Bronchial epithelial cell (primary cell): ENCODE data around the gene EEF2K. TPM values are rescaled to one million over a fixed set of nuclear protein-coding genes. Genes with fewer than 3 reads are reported as not detected.

Experiments
- DNase-seq: peaks from one replicate; pipeline ENCODE4 v3.0.0-alpha.2; 2010; ENCODE audit warnings: low read depth
- FAIRE-seq: peaks from 2 replicates; lab custom pipeline; 2011; peaks lifted over from hg19 to GRCh38; lab: Jason Lieb, UNC
- H3K27me3 ChIP-seq: 2 replicates; pipeline ENCODE4 v1.5.1; 2011; ENCODE audit warnings: low read length; ENCODE audit not compliant: control insufficient read depth, insufficient read depth
- H3K36me3 ChIP-seq: 2 replicates; pipeline ENCODE4 v1.5.1; 2011; ENCODE audit warnings: low read length; ENCODE audit not compliant: control insufficient read depth, insufficient read depth
- H3K4me3 ChIP-seq: 2 replicates; pipeline ENCODE4 v1.5.1; 2011; ENCODE audit warnings: mild to moderate bottlenecking, low read depth, low read length, control low read depth
- total RNA-seq: library from RNA; depleted of rRNA; stranded (reverse); fragments of >200 nt; gene quantifications from 2 replicates; pipeline ENCODE4 v1.2.1, GENCODE V29; 2014
- TF ChIP-seq, protein P1 (sequence below): IDR thresholded peaks from 2 replicates; pipeline ENCODE4 v1.5.1; 2011; ENCODE audit warnings: mild to moderate bottlenecking, moderate library complexity, low read length, control low read depth, inconsistent platforms; ENCODE audit not compliant: insufficient read depth, severe bottlenecking

The EEF2K gene
- total RNA-seq, 1 donor from 2014 or later = 6.3 TPM

DNA sequence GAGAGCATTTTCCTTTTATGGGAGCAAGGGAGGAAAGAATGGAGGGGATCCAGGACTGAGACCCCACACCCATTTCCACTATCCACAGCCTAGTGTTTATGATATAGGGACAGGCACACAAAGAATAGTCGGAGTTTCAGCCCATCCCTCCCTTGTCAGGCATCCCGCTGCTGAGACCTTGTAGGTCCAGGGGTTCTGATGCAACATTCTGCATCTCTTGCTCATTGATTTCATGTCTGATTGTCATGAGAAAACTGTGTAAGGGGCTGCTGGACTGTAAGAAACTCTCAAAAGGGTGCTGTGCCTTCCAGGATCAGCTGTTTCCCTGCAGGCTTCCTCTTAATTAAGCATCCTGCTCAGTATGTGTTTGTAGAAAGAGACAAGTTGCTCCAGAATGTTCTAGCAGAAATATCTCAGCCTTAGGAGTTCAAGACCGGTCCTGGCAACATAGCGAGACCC lies 85.8 kb downstream of the EEF2K start:
- FAIRE-seq = no peak

DNA sequence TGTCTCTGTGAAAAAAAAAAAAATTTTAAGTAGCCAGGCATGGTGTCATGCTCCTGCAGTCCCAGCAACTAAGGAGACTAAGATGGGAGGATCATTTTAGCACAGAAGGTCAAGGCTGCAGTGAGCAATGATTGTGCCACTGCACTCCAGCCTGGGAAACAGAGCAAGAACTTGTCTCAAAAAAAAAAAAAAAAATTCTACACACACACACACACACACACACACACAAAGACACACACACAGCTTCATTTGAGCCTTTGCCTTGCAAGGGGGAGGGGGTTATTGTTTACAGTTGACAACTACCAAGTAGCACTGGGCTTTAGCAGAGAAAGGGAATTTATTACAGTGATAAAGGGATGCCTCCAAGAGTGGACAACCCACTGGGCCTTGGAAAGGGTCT lies 86.2 kb downstream of the EEF2K start:
- TF ChIP-seq, protein P1, sequence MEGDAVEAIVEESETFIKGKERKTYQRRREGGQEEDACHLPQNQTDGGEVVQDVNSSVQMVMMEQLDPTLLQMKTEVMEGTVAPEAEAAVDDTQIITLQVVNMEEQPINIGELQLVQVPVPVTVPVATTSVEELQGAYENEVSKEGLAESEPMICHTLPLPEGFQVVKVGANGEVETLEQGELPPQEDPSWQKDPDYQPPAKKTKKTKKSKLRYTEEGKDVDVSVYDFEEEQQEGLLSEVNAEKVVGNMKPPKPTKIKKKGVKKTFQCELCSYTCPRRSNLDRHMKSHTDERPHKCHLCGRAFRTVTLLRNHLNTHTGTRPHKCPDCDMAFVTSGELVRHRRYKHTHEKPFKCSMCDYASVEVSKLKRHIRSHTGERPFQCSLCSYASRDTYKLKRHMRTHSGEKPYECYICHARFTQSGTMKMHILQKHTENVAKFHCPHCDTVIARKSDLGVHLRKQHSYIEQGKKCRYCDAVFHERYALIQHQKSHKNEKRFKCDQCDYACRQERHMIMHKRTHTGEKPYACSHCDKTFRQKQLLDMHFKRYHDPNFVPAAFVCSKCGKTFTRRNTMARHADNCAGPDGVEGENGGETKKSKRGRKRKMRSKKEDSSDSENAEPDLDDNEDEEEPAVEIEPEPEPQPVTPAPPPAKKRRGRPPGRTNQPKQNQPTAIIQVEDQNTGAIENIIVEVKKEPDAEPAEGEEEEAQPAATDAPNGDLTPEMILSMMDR = no peak
- Histone ChIP-seq H3K27me3 (no peaks in the 10 kb centered on the region), H3K36me3 (no peaks in the 10 kb centered on the region), H3K4me3 (no peak overlapping the region)
- no peak for DNase-seq
- no peak for FAIRE-seq

More for the DNA sequence above, 85.8 kb downstream of the EEF2K start:
- TF ChIP-seq, protein P1 = no peak
- H3K27me3 ChIP-seq = no peaks in the 10 kb centered on the region
- no peaks in the 10 kb centered on the region for H3K36me3 ChIP-seq
- no peak overlapping the region for H3K4me3 ChIP-seq
- no peak for DNase-seq

DNA sequence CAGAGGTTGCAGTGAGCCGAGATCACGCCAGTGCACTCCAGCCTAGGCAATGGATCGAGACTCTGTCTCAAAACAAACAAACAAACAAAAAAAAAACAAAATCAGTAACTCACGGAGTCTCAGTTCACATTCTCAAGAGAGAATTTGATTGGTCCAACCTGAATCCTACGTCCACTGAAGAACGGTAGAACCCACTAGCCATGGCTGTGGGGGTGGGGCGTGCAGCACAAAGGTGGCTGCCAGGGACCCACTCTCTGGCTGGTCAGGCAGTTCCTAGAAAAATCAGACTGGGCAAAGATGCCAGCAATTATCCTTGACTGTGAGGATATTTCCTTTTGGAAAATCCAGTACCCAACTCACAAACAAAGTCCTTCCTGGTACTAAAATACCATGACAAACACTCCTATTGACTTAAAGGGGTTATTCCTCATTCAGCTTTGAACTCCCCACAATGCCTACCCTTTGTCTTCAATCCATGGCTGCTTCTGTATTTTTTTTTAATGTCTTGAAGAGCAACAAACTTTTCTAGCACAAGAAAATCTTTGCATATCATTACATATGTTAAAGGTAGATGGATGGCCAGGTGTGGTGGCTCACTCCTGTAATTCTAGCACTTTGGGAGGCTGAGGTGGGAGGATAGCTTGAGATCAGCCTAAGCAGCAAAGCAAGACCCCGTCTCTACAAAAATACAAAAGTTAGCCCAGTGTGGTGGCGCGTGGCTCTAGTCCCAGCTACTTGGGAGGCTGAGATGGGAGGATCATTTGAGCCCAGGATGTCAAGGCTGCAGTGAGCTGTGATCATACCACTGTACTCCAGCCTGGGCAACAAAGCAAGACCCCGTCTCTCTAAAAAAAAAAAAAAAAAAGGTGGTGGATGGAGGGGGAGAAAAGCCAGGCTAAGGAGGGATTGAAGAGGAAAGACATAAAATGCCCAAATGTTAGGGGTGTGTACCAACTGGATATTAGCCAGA lies 87.3 kb downstream of the EEF2K start:
- H3K36me3 ChIP-seq = no peaks in the 10 kb centered on the region
- TF ChIP-seq, protein P1 = no peak
- no peak overlapping the region for H3K4me3 ChIP-seq
- no peaks in the 10 kb centered on the region for H3K27me3 ChIP-seq
- DNase-seq = no peak
- FAIRE-seq = no peak

DNA sequence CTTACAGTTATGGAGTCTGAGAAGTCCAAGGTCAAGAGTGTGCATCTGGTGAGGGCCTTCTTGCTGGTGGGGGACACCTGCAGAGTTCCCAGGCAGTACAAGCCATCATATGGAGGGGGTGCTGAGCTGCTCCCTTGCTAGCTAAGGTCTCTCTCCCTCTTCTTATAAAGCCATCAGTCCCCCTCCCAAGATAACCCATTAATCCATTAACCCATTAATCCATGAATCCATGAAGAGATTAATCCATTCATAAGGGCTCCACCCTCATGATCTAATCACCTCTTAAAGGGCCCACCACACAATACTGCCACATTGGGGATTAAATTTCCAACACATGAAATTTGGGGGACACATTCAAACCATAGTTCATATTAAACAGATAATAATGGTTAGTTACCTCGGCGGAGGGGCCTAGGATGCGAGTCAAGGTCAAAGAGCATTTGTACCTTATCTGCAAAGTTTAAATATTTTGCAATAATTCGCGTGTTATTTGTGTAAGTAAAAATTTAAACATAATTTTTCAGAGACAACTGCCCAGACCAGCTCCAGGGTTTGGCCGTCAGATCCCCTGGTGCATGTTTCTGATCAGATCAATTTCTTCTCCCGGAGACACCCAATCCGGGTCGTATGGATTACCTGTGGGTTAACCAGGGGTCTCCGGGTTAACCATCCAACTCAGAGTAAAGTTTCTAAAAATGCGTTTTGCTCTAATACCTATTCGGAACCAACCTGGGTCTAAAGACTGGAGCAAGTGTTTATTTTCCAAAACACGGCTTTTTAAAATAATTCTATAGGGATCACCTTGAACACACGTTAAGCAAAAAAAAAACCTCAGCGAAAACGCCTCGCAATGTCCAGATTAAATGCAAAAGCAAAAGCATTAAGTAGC lies 90.4 kb downstream of the EEF2K start:
- Histone ChIP-seq H3K4me3 (peak overlapping the region; percentile 59), H3K36me3 (no peaks in the 10 kb centered on the region), H3K27me3 (no peaks in the 10 kb centered on the region)
- TF ChIP-seq, protein P1 = no peak
- FAIRE-seq (no peak), DNase-seq (peak; percentile 25)

DNA sequence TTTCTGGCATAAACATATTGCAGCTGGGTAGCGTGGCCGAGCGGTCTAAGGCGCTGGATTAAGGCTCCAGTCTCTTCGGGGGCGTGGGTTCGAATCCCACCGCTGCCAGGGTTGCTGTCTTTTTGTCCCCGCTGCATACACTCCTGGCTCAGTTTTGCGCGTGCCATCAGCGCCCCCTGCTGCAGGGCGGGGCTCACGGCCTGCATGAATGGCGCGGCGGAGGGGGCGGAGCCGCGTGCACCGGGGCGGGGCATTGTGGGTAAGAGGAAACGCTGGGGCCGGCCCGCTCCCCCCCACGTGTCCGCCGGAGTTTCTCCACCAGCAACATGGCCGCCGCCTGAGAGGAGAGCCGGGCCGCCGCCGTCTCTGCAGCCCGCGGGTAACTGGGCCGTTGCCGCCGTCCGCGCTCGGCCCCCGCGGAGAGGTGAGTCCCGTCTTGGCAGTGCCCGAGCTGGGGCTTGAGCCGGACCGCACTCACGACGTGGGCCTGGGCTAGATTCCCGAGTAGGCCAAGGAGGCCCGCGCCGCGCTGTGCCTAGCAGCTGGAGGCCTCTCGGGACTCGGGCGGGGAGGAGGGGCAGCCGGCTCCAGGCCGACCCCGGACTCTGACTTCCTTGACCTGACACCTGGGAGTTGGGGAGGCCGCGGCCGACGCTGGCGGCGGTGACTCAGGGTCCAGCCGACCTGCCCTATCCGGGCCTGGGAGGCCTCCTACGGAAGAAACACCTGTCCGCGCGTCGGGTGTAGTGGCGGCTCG lies 91.2 kb downstream of the EEF2K start, which contains the start of gene POLR3E:
TSS of gene POLR3E (plus strand) at position 296 of the 757 bp plus-strand sequence. CDS start 5,560 bp downstream, outside the sequence.
- FAIRE-seq = no peak
- H3K36me3 ChIP-seq = peaks cover 2% of the 10 kb centered on the region
- DNase-seq = peak; percentile 87
- no peaks in the 10 kb centered on the region for H3K27me3 ChIP-seq
- TF ChIP-seq, protein P1 = peak; percentile 90
- peak within 1 kb of the TSS; percentile 74 for H3K4me3 ChIP-seq
